HG02798 (cell line): Measurements from ENCODE around the gene ABL1.

Experiments used
- ATAC-seq: cut with Tn5 transposase; IDR thresholded peaks from one replicate; pipeline ENCODE4 v1.9.1; 2021; ENCODE audit warnings: mild to moderate bottlenecking; ENCODE audit not compliant: unreplicated experiment, poor library complexity

Gene ABL1

GRCh38 chr9:130913599-130914416 lies 78.8 kb downstream of the ABL1 start:
- no peak for ATAC-seq

GRCh38 chr9:130914417-130915095 lies 79.5 kb downstream of the ABL1 start:
- ATAC-seq: no peak

GRCh38 chr9:130915096-130915447 lies 80.0 kb downstream of the ABL1 start:
- ATAC-seq: no peak

DNA sequence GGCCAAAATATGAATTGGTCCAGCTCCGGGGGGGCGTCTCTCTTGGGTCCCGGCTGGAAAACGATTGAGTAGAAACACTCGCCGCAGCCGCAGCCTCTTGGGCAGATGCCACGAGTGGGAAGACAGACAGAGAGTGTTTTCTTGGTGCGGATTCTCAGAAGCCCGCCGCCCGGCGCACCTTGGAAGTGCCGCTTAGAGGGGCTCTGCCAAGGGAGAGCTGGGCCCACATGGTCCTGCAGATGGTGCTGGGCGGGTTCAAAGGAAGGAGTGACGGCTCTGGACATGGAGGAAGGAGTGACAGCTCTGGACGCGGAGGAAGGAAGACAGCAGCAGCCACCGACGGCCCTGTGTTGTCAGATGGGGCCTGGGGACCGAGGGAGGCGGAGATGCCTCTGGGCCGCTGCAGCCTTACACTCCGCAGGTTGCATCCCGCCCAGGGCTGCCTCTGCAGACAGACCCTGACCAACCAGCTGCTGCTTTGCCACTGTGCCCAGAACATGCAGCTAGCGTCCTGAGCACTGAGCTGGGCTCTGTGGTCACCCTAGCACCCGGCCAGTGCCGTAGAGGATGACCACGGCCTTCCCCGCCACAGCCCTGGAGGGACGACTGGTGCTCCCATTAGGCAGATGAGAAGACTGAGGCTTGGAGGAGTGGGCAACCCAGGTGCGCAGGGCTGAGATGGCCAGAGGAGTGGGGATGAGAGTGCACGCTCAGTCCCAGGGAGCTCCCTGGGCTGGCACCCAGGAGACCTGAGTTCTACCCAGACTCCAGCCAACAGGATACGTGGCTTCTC lies 82.3 kb downstream of the ABL1 start:
- ATAC-seq: no peak

DNA sequence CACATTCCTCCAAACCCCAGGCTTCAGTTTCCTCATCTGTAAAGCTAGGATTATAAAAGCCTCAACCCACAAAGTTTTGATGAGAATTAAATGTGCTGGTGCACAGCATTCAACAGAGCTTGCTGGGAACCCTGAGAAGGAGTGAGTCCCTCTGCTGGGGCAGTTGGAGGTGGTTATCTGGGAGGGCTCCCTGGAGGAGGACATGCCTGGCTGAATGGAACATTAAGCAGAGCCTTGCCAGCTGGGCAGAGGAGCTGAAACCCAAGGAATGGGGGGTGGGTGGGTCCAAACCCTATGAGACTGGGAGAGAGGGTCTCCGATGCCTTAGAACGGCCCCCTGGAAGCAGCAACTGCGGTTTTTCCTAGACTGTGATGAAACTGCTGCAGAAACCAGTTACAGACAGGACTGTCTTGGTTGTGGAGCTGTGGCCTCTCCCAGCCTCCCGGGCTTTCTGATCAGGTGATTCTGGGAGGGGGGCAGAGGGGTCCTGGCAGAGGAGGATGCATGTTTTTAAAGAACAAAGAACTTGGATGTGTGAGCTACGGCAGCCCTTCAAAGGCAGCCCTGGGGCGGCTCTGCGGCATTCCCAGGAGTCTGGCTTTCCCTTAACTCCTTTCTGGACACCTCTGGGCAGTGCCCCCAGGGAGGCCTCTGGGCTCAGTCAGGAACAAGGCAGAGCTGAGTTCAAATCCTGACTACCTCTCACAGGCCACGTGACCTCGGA lies 83.2 kb downstream of the ABL1 start:
- no peak for ATAC-seq

GRCh38 chr9:130918826-130919558 lies 83.9 kb downstream of the ABL1 start:
- no peak for ATAC-seq

DNA sequence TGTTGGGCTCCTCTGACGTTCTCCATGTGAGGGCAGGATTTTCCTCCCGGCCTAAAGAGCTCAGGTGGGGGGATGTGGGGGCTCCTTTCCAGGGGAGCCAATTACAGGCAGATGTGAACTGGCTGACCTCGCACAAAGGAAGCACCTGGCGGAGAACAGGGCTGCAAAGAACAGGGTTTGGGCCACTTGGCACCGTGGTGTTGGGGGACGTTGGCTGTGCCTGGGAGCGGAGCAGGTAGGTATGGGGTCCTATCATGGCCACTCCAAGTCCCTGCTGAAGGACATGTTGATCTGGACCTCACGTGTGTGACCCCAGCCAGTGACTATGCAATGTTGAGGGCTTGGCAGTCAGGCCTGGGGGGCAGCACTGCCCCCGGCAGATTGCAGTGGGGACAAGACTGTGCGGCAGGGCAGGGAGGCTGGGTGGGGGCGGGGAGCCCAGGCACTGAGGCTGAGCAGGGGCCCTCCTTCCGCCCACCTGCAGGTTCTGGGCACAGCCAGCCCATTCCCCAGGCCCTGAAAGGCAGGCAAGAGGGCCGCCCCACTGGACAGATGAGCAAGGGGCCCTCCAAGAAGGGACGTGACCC lies 84.6 kb downstream of the ABL1 start:
- ATAC-seq: no peak

GRCh38 chr9:130920233-130920632 lies 85.2 kb downstream of the ABL1 start:
- no peak for ATAC-seq

- ATAC-seq: no peak
Measured at GRCh38 chr9:130920762-130921299, 85.8 kb downstream of the ABL1 start.

GRCh38 chr9:130921300-130921988 lies 86.4 kb downstream of the ABL1 start:
- no peak for ATAC-seq

- no peak for ATAC-seq
Measured at GRCh38 chr9:130921989-130922892, 87.2 kb downstream of the ABL1 start.

GRCh38 chr9:130922893-130923610 lies 88.0 kb downstream of the ABL1 start:
- ATAC-seq: no peak

DNA sequence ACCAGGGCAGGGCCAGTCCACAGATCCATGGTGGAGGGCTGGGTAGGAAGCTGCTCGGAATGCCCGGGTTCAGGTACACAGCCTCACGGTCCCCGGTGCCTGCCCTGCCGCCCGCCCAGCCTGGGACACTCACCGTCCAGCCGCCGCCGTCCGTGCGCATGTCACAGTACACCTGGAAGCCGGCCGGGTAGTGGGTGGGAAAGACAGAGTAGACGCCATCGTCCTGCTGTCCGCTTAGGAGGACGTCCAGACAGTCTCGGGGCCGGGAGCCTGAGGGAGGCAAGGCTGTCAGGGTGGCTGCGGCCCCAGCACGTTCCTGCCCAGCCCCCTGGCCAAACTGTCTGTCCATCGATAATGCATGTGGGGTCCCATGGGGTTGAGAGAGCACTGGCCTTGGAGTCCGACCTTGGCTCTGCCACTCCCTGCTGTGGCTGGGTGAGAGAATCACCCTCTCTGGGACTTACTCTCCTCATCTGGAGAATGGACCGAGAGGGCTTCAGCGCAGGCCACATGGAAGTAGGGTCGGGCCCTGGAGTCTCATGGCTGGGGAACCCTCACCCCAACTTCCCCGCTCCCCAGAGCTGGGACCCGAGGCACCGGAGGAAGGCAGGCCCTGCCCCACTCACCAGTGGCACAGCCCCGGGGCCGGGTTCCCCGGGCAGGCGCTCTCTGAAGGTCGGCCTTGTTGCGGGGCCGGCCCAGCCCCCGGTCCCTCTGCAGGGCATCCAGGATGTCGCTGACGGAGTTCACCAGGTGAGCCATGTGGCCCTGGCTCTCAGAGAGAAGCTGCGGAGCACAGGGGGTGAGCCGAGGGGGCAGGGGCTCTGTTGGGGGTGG lies 88.8 kb downstream of the ABL1 start:
- ATAC-seq: no peak

DNA sequence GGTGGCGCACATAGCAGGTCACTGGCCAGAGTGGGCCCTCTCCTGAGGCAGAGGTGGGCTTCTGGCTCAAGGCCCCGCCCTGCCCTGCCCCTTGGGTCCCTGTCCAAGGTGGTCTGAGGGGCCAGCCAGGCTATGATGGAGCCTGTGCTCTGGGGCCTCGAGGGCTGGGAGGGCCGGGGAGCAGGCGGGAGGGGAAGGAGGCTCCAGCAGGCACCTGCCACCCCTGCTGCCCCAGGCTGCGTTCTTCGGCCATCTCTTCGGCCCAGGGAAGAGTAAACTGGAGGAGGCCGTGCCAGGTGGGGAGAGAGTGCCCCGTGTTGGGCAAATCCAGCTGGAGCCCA lies 89.4 kb downstream of the ABL1 start:
- no peak for ATAC-seq

DNA sequence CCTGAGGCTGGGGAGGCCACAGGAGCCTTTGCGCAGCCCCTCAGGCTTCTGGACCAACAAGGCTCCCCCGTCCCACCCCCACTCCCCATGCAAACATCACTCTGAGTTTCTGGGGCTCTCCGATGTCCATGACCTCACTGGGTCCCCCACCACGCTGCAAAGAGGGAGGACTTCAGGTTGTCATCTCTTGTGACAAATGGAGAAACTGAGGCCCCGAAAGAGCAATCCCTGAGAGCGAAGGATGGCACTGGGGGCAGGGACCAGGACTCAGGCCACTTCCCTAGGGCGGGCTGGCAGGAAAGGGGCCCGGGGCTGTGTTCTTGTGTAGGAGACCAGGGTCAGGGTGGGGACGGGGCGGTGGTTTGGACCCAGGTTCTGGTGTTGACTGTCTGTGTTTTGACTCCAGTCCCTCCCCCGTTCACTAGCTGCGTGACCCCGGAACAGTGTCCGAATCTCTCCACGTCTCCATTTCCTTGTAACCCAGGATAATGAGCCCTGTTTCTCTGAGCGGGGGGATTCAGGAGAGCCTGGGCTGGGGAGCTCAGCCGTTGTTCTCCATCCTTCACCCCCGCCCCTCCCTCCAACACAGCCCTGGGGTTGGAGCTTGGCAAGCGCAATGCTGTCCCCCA lies 90.1 kb downstream of the ABL1 start:
- no peak for ATAC-seq

DNA sequence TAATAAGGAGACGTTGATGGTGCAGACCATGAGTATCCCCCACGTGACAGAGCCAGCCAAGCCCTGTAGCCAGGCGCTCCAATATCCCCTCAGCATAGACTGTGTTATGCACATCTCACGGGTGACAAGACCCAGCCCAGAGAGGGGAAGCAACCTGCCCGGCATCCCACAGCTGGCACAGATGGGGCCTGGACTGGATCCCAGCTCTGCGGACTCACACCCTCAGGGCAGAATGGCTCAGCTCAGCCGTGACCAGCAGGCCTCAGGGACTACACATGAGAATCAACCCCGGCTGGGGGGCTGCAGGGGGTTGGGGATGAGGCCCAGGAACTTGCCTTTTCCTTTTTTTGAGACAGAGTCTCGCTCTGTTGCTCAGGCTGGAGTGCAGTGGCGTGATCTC lies 92.3 kb downstream of the ABL1 start:
- no peak for ATAC-seq
